DND-41 (cell line): Measurements from ENCODE around the gene NDC80.

Experiments
- CTCF ChIP-seq: IDR thresholded peaks from 2 replicates; pipeline ENCODE4 v1.5.1; 2012; ENCODE audit warnings: borderline replicate concordance, low read length, moderate library complexity, mild to moderate bottlenecking; ENCODE audit not compliant: poor library complexity, severe bottlenecking; ENCODE audit errors: extremely low read depth
- EZH2 ChIP-seq: IDR thresholded peaks from 3 replicates; pipeline ENCODE4 v1.6.1; 2012; ENCODE audit warnings: borderline replicate concordance, low read depth, mild to moderate bottlenecking, moderate library complexity, low read length, inconsistent platforms; ENCODE audit not compliant: severe bottlenecking

GRCh38 chr18:2572171-2572569, 813 bp downstream of the NDC80 start:
- TF ChIP-seq EZH2 (no peak), CTCF (no peak)
